GM12801 (cell line): ENCODE measurements around the gene COL21A1.

Experiments used
- TF ChIP-seq, protein P1 (sequence below): IDR thresholded peaks from one replicate; pipeline ENCODE4 v1.5.1; 2011; ENCODE audit warnings: control low read depth; ENCODE audit not compliant: insufficient read length; ENCODE audit errors: extremely low read depth

Gene COL21A1

DNA sequence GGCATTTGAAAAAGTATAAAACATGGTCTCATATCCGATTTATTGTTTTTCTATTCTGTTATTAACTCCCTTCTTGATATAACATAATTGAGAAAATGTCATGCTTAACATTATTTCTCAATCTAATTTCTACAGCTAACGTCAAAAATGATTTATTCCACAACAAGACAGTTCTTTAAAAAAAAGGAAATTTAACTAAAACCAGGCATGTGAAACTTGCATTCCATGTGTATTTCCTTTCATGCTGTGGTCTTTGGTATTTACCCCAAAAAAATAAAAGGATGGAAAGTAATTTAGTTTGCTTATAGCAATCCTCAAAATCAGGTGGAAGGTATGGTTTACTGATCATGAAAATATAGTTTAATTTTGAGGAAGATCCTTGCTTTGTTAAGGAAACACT is 142.8 kb downstream of the COL21A1 start:
- TF ChIP-seq, protein P1, sequence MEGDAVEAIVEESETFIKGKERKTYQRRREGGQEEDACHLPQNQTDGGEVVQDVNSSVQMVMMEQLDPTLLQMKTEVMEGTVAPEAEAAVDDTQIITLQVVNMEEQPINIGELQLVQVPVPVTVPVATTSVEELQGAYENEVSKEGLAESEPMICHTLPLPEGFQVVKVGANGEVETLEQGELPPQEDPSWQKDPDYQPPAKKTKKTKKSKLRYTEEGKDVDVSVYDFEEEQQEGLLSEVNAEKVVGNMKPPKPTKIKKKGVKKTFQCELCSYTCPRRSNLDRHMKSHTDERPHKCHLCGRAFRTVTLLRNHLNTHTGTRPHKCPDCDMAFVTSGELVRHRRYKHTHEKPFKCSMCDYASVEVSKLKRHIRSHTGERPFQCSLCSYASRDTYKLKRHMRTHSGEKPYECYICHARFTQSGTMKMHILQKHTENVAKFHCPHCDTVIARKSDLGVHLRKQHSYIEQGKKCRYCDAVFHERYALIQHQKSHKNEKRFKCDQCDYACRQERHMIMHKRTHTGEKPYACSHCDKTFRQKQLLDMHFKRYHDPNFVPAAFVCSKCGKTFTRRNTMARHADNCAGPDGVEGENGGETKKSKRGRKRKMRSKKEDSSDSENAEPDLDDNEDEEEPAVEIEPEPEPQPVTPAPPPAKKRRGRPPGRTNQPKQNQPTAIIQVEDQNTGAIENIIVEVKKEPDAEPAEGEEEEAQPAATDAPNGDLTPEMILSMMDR = no peak

DNA sequence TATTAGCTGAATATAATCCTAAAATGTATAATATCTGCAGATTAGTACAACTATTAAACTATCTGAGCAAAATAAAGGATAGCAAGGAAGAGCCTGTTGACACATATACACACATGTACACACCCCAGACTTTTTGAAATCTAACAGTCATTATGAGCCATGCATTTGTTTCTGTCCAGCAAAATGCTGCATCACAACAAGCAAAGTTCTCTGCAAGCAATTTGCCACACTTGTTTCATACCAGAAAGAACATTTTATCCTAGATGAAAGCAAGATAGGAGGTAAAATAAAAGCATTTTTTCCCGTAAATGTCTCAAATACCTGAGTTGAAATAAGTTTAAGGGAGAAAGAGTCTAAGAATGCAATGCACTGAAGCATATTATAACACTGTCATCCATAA is 145.2 kb downstream of the COL21A1 start:
- TF ChIP-seq, protein P1 = no peak

DNA sequence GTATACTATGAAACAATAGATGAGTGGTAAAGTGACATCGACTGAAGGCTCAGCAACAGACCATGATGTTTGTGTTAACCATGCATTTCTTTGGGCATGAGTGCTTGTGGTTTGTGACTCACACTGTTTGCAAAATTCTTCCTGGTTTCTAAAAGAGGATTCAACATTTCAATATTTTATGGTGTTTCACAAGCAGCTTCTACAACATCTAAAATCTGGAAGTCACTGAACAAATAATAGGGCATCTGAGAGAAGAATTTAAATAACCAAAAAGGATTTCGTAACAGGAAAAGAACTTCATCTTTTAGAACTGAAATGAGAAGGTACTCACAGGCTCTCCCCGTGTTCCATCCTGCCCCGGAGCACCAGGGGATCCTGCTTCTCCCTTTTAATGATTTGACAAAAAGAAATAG is 146.2 kb downstream of the COL21A1 start:
- TF ChIP-seq, protein P1 = no peak

DNA sequence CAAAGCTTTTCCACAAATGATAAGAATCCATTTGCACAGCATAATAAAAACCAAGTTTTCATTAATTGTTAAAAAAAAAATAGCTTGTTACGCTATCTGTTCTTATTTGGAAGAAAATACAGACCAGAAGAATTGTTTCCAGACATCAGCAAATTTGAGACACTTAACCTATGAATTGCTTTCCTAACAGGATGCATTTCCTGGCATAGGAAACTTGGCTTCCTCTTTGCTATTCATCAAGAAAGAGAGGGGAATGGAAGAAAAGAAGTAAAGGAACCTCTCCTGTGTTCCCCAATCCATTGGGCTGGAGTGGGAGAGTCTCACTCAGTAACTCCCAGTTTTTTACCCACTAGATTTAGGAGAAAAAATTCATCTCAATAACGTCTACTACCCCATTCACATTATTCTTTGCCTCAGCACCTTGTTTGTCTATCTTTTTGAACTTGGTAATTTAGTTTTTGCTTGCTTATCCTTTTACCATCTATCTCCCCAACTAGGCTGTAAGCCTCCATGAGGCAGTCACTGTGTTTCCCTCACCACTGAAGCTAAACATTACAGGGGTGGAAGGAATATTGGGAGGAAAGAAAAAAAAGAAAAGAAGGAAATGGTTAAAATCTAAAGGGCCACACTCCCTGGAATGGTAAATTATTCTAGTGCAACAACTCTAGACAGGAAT is 150.3 kb downstream of the COL21A1 start:
- TF ChIP-seq, protein P1 = no peak

DNA sequence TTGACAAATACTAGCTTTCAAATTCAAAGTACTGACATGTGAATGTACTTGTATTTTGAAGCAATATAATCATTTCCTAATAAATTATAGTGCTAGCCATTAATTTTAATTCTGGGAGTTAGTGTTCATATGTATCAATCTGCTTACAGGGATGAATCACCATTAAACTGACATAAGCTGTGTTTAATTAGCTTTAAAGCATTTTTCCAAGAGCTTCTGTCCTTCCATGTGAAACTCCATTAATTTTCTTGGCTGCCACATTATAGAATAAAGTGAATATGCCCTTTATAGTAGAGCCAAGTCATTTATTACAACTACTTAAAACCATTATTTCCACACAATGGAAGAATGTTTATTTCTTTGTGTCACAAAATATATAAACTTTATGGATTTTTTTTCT is 150.8 kb downstream of the COL21A1 start:
- TF ChIP-seq, protein P1 = no peak

DNA sequence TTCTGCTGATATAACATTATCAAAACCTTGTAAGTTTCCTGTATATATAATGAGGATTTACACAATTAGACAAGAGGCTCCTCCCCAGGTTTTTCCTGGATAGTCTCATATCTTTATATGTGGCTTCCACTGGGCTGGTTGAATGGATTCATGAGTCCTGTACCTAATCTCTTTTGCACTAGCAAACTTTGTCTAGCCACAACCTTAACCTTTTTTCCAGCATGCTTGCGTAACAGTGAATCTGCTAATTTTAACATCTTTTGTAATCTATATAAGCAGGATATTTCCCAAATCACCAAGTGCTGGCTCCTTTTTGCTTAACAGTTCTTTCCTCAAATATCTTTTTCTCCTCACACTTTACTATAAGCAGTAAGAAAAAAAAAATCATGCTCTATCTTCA is 153.6 kb downstream of the COL21A1 start:
- TF ChIP-seq, protein P1 = no peak

DNA sequence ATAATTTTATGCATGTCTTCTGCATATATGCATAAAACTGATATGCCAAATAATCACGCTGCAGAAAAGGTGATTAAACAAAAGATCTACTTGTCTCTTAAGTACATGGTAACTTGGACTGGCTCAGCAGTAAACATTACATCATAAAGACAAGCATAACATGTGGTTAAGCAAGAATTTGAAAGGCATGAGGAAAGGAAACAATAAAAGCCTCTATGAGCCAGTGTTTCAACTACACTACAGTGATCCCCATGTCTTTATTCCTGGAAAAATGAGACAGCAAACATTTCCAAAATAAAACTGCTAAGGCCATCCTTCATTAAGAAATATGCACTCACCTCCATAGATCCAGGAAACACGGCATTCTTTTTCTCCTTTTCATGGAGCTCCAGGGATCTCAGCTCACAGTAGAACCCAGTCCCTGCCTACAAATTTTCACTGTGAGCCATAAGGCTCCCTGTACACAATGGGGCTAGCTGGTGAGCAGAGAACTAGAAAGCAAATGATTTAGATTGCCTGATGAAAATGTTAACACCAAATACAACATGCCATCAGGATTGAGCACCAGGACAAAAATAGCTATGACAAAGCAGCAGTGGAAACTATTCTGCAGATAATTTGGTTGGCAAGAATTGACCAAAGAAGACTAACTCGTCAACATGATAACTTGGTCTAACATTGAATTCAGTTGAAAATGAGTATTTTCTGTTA is 156.1 kb downstream of the COL21A1 start:
- TF ChIP-seq, protein P1 = no peak
